ELR (cell line): ENCODE results near the gene HTRA2.
A peak's percentile ranks its signal among the peaks of the same experiment; 100 is the strongest.
"Not testable (repeated sequence)": the region's sequence is repeated elsewhere in the genome, so short reads cannot be mapped to it uniquely, and the experiment has no call there.

Experiments used
- DNase-seq: peaks from one replicate; pipeline ENCODE4 v3.0.0-alpha.2; 2015; ENCODE audit warnings: low read depth

The HTRA2 gene

DNA sequence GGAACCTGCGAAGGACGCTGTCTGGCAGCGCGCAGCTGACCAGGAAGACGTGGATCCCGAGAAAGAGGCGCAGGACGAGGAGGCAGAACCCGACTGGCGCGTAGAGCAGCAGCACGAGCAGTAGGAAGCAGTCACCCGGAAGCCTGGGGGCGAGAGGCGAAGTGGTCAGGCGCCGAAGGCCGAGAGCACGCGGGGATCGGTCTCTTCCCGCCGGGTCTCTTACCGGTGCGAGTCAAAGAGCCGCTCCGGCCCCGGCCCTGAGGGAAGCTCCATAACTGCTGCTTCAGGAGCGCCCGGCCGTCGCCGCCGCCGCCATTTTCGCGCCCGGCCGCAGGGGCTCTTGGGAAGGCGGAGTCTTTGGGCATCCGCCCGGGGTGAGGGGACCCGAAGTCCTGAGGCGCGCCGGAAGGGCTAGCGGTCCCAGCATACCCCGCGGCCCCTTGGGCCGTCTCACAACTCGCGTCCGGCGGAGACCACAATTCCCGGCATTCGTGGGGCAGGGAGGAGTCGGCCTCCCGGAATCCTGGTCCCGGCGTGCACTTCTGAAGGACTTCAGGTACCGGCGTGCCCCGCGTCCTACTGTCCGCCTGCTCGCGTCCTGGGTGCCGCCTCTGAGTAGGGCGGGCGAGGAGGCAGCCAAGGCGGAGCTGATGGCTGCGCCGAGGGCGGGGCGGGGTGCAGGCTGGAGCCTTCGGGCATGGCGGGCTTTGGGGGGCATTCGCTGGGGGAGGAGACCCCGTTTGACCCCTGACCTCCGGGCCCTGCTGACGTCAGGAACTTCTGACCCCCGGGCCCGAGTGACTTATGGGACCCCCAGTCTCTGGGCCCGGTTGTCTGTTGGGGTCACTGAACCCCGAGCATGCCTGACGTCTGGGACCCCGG lies at the start of gene HTRA2, which contains the start of gene AUP1:
Gene HTRA2 (plus strand): TSS at position 577 of the 882 bp plus-strand sequence. CDS start 74 bp downstream, at position 651.
Gene AUP1 (minus strand): TSS at position 350 of the 882 bp plus-strand sequence. CDS start 77 bp downstream, at position 273.
- DNase-seq: peak; percentile 100

DNA sequence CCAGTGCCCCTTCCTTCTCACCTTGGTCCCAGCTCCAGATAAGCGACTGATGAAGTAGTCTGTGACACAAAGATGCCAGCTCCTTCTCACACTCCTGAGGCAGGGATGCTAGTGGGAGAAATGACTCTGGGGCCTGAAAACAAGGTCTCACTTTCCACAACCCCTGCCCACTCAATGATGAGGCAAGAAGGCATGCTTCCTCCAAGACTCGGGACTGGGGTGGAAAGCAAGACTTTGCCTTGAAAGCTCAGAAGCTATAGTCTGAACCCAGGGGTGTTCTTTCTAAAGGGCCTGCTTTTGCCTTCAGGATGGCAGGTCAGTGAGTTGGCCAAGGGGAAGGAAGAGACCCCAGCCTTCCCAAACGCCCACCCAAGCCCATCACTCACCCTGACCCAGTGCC lies 48.3 kb upstream of the HTRA2 start:
- no peak for DNase-seq

DNA sequence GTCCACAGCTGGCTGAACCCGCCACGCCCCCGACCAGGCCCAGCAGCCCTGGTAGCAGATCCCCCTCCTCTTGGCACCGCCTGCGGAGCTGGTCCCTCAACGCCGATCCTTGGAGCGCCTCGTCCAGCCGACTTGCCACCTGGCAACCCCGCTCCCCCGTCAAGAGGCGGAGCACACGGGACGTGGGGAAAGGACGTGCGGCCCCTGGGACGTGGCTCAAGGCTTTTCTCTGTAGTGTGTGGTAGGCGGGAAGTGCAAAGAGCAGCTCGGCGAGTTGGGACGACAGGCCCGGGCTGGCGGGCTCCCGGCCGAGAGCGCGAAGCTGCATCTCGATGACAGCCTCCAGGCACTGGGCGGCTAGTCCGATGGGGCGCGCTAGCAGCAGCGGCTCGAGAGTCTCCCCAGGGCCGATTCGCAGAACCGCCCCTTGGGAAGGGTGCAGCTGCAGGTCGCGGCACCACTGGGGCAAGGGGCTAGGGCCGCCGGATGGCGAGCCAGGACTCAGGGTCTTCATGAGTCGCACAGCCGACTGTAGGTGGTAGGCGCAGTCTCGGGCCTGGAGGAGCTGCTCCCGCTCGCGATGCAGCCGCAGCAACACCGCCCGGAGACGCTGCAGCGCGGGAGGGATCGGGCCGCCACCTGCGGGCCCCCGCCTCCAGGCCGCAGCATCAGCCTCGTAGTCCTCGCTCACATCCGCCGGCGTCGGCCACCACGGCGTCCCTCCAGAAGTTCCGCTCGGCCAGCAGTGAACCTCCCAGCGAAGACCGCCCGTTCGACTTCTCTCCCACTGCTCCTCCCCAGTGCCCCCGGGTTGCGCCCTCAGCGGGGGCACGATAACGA lies 47.6 kb upstream of the HTRA2 start:
- DNase-seq: peak; percentile 68

DNA sequence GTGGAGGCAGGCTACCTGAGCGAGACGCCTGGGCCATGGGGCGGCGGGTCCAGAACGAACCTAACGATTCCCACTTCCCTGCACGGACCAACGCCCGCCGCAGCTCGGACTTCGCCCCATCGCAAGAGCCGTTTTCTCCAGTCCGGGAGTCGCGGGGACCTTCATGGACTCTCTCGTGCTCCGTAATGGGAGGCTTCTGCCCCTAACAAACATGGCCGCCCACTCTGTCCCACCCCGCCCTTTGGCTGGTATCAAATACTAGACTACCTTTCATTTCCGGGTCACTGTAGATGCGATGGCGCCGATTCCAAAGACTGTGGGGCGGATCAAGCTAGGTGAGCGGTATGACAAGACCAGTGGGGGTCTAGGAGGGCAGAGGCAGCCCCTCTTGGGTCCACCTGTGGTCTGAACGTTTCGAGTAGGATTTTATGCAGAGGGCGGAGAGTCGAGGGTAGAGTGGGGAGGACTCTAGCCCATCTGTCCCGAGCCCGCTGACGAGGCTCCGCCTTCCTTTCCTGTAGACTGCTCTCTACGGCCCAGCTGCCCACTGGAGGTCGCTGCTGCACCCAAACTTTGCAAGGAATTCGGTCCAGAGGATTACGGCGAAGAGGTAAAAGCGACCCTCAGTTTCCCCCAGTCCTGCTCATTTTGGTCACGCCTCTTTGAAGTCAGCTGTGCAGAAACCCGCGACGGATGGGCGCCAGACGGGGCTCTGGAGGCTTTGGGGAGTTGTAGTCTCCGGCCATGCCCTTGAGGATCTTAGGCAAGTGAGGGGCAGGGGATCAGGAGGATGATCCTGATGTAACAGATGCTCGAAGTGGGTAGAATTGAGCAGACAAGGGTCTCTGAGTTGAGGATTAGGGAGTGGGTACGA lies 46.7 kb upstream of the HTRA2 start, which contains the start of the genes CCDC142 and TTC31:
Gene CCDC142 (minus strand): TSS at position 198 of the 874 bp plus-strand sequence. CDS start 161 bp downstream, at position 37.
Gene TTC31 (plus strand): TSS at position 281 of the 874 bp plus-strand sequence. CDS start 15 bp downstream, at position 296.
- peak; percentile 96 for DNase-seq

DNA sequence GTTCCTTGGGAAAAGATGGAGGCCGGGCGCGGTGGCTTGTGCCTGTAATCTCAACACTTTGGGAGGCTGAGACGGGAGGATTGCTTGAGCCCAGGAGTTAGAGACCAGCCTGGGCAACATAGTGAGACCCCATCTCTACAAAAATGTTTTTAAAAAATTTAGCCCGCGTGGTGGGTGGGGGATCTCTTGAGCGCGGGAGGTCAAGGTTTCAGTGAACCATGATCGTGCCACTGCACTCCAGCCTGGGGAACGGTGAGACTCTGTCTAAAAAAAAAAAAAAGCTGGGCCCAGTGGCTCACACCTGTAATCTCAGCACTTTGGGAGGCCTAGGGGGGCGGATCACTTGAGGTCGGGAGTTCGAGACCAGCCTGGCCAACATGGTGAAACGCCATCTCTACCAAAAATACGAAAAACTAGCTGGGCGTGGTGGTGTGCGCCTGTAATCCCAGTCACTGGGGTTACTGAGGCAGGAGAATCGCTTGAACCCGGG lies 46.0 kb upstream of the HTRA2 start:
- not testable (repeated sequence) for DNase-seq

DNA sequence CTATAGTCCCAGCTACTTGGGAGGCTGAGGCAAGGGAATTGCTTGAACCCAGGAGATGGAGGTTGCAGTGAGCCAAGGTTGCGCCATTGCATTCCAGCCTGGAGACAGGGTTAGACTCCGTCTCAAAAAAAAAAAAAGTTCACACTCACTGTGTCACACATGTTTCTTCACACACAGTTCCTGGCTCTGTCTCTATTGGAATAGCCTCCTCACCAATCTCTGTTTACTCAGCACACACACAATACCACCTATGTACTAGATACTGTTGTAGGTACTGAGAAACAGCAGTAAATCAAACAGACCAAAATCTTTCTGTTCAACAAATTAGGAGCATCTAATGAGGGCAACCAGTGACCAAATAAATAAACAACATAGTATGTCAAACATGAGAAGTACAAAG lies 43.6 kb upstream of the HTRA2 start:
- no peak for DNase-seq

DNA sequence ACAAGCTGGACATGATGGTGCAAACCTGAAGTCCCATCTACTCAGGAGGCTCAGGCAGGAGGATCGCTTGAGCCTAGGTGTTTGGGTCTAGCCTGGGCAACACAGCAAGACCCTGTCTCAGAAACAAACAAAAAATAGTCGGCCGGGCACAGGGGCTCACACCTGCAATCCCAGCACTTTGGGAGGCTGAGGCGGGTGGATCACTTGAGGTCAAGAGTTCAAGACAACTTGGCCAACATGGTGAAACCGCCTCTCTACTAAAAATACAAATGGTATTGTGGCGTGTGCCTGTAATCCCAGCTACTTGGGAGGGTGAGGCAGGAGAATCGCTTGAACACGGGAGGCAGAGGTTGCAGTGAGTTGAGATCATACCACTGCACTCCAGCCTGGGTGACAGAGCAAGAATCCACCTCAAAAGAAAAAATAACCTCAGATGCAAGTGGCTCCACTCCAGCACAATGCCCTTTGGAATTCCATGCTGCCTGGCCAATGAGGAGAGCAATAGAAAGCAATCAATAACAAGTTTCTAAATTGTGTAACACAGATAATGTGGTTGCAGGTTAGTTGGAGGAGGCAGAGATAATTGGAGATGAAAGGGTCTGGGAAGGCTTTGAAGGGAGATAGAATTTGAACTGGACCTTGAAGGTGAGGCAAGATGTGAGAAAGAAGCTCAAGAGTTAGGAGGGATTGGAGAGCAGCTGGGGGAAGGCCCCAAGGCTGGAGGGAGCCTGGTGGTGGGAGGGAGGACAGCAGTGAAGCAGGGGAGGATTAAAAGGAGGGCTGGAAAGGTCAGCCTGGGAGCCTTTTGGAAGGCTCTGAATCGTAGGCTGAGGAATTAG lies 40.9 kb upstream of the HTRA2 start:
- DNase-seq: no peak

DNA sequence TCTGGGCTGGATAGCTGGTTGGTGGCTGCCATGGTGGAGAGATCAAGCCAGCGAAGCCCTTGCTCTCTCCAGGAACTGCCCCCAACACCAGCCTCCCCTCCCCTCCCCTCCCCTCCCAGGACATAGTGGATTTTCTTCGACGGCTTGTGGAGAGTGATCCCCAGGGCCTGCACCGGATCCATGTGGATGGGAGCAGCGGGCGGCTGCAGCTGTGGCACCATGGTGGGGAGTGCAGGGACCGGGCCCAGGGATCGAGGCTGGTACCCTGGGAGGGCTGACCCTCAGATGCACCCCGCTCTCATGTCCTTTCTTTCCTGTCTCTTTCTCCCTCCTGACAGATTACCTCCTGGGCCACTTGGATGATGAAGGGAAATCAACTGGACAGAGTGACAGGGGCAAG lies 39.8 kb upstream of the HTRA2 start:
- no peak for DNase-seq

DNA sequence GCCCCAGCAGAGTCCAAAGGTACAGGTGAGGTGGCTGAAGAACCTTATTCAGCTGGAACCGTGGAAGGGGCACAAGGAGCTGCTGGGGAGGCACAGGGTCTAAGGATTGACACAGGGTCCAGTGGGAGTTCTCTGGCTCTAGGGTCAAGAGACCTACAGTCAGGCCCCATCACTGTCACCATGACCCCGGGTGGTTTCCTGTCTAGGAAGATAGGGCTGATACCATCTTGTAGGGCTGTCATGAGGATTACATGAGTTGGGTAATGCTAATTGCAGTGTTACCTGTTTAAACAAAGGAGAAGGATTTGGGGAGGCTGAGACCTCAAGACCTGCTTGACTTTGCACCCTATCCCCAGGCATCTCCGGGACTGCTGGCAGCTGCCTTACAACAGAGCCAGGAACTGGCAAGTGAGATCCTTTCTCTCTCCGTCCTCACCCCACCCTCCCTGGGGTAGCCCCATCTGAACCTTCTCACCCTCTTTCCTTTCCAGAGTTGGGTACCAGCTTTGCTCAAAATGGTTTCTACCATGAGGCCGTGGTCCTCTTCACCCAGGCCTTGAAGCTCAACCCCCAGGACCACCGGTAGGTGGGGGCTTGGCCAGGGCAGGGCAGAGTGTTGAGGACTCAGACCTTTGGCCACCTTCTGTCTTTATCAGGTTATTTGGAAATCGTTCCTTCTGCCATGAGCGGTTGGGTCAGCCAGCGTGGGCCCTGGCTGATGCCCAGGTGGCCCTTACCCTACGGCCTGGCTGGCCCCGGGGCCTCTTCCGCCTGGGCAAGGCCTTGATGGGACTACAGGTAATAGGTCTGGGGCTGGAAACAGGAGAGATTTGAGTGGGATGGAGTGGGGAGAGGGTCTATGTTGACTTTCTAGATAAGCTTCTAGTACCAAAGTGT lies 37.8 kb upstream of the HTRA2 start:
- DNase-seq: no peak

DNA sequence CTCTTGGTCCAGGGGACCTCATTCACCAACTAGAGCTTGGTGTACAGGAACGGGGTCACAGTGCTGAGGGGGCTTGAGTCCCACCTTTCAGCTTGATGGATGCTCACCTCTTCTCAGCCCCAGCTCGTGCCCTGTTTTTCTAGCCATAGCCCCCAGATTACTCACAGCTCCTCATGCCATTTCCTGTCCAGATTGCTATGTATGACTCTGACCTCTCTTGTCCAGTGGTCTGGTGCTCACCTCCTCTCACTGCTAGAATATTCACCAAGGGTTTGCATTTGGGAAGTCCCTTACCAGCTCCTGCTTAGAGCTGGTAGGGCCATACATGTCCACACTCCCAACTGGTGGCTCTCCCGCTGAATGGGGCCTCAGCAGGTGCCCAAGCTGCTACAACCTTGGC lies 36.2 kb upstream of the HTRA2 start:
- DNase-seq: peak; percentile 80

DNA sequence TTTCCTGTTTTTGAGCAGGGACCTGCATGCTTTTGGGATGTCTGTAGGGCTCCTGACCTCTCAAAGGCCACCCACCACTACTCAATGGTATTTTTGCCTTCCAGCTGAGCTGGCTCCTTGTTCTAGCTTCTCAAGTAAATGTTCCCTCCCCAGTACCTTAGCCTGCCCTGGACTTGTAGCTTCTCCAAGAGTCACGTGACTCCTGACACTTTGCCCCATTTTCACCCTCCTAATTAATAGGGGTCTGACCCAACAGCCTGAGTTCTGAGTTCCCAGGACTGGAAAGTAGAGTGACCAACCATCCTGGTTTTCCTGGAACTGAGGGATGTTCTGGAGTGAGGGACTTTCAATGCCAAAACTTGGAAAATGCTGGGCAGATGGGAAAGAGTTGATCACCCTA lies 34.3 kb upstream of the HTRA2 start:
- DNase-seq: no peak

DNA sequence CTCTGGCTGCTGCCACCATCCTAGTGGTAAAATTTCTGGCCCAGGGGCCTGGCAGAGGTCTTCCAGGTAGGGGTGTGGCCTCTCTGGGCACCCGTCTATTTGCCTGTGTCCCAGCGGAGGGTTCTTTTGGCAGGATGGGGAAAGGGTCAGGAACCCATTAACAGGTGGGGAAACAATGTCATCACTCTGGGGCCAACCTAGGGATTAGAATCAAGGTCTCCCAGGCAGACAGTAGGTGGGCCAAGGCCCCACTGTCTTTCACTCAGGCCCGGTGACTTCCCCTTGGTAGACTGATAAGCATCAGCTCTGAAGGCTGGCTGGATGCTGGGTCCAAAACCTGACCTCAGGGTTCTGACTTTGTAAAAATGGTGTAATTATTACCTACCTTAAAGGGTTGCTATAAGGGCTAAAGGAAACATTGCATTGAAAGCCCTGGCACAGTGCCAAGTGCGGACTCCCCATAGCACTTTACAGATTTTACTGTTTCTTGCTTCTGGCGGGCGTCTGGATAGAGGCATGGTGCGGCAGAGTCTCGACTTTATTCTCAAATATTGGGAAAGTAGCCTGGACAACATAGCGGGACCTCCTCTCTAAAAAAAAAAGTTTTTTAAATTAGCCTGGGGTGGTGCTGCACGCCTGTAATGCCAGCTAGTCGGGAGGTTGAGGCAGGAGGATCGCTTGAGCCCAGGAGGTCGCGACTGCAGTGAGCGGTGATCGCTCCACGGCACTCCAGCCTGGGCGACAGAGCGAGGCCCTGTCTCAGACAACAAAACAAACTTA lies 32.5 kb upstream of the HTRA2 start:
- DNase-seq: no peak

DNA sequence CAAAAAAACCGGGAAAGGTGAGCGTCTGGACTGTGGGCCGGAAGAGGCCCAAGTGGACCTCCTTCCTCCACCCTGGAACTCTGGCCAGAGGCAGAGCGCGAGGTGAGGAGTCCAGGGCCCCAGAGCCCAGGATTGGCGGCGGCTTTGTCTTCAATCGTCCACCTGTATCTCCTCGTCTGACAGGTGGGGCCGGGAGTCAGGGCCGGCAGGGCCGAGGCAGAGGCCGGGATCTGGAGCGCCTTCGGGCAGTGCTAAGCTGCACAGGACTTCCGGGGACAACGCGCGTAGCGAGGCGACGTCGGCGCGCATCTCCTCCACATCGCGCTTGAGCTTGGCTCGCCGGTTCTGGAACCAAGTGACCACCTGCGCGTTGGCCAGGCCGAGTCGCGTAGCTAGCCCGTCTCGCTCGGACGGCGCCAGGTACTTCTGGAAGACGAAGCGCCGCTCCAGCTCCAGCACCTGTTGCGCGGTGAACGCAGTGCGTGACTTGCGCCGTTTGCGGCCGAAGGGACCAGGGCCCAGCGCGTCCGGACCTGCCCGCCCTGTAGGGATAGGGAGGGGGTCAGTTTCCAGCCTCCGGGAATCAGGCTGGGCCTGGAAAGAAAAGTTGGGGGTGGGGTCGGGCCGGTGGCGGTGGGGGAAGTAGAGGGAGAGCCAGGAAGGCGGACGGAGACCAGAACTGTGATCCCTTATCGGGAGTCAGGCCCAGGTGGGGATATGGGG lies 31.8 kb upstream of the HTRA2 start:
- DNase-seq: no peak

DNA sequence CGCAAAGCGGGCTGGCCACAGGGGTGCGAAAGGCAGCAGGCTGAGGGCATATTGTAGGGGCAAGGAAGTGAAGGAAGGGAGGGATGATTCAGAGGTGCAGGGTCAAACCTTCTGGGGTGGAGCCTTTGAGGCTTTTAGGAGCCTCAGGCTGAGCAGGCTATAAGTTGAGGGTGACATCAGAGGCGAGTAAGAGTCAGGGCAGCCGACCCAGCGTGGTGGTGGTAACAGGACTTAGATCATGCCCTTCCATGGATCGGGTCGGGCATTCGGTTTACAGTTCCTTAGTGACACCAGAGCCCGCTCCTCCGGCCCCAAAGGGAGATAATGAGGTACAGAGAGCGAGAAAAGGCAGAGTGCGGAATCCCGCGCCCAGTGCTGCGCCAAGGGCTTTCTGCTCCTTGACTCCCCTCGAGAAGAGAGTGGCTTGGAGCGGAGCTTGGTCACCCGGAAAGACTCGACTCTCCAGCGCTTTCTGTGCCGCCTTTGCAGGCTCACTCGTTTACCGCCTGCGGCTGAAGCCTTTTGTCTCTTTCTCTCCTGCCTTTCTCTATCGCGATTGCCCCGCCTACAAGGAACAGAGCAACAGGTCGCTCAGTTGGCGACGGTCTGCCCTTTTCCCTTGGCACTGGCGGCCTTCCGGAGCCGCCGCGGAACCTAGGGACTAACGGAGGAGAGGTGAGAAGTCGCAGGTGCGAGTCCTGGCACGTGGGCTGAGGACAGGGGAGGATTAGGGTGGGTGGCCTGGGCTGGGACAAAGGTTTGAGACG lies 31.1 kb upstream of the HTRA2 start:
- peak; percentile 83 for DNase-seq

DNA sequence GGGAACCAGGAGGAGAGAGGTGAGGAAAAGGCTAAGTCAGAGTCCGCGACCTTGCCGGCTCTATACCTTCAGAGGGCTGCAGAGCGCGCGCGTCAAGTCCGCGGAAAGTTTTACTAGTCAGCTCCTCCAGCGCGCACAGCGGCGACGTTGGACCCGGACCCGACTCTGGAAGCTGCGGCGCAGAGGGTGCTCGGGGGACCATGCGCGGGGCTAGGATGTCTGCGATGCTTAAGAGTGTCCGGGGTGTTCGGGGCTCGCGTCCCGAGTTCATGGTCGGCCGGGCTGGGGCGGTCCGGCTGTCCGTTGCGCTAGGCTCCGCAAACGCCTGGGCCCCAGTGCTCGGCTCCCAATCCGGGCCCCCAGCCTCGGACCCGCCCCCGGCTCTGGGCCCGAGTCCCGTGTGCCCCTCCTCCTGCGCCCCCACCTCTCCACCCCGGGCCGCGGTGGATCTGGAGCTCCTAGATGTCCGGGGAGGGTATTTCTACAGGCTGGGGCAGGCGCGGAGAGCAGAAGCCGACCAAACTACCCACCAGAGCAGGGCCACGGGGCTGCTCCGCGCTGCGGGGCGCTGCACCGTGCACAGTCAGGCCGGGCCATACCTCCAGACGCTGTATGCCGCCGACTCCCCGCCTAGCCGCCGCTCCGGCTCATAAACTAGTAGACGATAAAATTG lies 30.3 kb upstream of the HTRA2 start, which contains the start of gene LBX2:
Gene LBX2 (minus strand): TSS at position 337 of the 673 bp plus-strand sequence. CDS start 66 bp downstream, at position 271.
- peak; percentile 41 for DNase-seq

DNA sequence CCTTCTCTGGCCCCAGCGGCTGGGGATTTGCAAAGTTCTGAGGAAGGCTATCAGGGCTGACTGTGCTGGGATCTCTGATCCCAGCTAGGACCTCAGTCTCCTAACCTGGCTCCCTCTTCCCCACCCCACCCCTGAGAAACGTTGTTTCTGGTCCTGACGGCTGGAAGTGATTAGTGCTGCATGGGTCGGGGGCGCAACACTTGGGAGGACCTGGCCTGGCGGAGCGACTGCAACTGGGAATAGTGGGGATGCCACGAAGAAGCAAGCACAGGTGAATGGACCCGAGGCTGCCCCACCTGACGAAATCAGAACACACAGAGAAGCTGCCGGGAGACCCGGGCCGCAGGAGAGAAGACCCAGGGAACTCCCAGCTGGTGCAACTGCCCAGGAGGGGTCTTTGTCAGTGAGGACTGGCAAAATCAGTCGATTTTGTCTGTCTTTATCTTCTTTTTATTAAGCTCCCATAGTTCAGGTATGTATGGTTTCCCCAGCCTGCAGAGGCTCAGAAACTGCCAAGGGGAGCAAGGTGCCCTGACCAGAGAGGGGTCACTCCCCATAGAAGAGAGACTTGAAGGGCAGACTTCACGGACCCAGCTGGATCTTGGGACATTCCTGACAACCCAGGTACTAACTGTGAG lies 29.7 kb upstream of the HTRA2 start:
- no peak for DNase-seq
